Glutamatergic neuron (in vitro differentiated cells): ENCODE results near the gene VPS13D. TPM values are rescaled to one million over a fixed set of nuclear protein-coding genes. Genes with fewer than 3 reads are reported as not detected.

Experiments used
- DNase-seq: peaks from one replicate; pipeline ENCODE4 v3.0.0; 2022
- H3K27ac Mint-ChIP-seq: one replicate; pipeline ENCODE4 v1.8.0; 2020; ENCODE audit warnings: mild to moderate bottlenecking, mixed read lengths, inconsistent platforms; ENCODE audit not compliant: unreplicated experiment
- H3K27me3 Mint-ChIP-seq: one replicate; pipeline ENCODE4 v1.8.0; 2020; ENCODE audit warnings: mild to moderate bottlenecking, moderate library complexity, mixed read lengths, inconsistent platforms; ENCODE audit not compliant: unreplicated experiment
- H3K36me3 Mint-ChIP-seq: one replicate; pipeline ENCODE4 v1.8.0; 2020; ENCODE audit warnings: mild to moderate bottlenecking, mixed read lengths, inconsistent platforms; ENCODE audit not compliant: unreplicated experiment
- H3K4me1 Mint-ChIP-seq: one replicate; pipeline ENCODE4 v1.8.0; 2020; ENCODE audit warnings: mild to moderate bottlenecking, low read depth, mixed read lengths, inconsistent platforms; ENCODE audit not compliant: unreplicated experiment
- H3K4me3 Mint-ChIP-seq: one replicate; pipeline ENCODE4 v1.8.0; 2020; ENCODE audit warnings: mild to moderate bottlenecking, mixed read lengths, inconsistent platforms; ENCODE audit not compliant: unreplicated experiment
- H3K9me3 Mint-ChIP-seq: one replicate; pipeline ENCODE4 v1.8.0; 2020; ENCODE audit warnings: mild to moderate bottlenecking, moderate library complexity, mixed read lengths, inconsistent platforms; ENCODE audit not compliant: unreplicated experiment
- CTCF ChIP-seq: fragments of 200-600 bp; sonication (generic); IDR thresholded peaks from one replicate; pipeline ENCODE4 v1.5.0; 2021; ENCODE audit not compliant: partially characterized antibody, unreplicated experiment
- total RNA-seq: library from RNA; stranded (reverse); fragmentation: NEBNext Ultra II Directional; extraction: Animal tissue kit (Norgen Biotek cat#: 25700); gene quantifications from one replicate; pipeline ENCODE4 v1.2.1, GENCODE V29; 2021; ENCODE audit not compliant: unreplicated experiment

Gene VPS13D
- total RNA-seq, 1 donor from 2014 or later: 32.8 TPM

- Mint-ChIP-seq H3K9me3 (peaks cover 2% of the 10 kb centered on the region), H3K4me1 (peaks cover 7% of the 10 kb centered on the region), H3K27me3 (peaks cover 6% of the 10 kb centered on the region), H3K27ac (no peak overlapping the region), H3K36me3 (no peaks in the 10 kb centered on the region), H3K4me3 (no peak overlapping the region)
- DNase-seq: no peak
- TF ChIP-seq CTCF: no peak
Observed at GRCh38 chr1:12436817-12437599, 207.2 kb downstream of the VPS13D start.

DNA sequence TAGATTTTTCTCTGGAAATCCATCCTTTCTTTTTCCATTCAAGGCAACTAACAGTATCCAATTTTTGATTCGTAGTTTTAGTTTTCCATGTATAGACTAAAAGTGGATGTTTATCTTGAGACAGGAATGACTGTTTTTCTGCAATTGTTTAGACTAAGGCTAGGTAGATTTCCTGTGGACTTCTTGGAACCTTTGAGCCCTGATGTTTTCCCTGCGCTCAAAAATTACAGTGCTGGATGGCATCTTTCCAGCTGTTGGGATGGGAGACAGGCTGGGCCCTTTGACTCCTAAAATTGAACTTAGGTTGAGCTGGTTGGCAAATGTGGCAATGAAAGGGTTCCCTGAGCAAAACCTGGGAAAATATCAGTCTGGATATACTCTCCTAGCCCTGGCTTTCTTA is 207.8 kb downstream of the VPS13D start:
- H3K4me1 Mint-ChIP-seq: peaks cover 7% of the 10 kb centered on the region
- H3K9me3 Mint-ChIP-seq: peaks cover 2% of the 10 kb centered on the region
- TF ChIP-seq CTCF: no peak
- H3K4me3 Mint-ChIP-seq: no peak overlapping the region
- DNase-seq: no peak
- H3K27me3 Mint-ChIP-seq: peaks cover 6% of the 10 kb centered on the region
- H3K27ac Mint-ChIP-seq: no peak overlapping the region
- H3K36me3 Mint-ChIP-seq: no peaks in the 10 kb centered on the region

- no peak overlapping the region for H3K4me3 Mint-ChIP-seq
Observed at GRCh38 chr1:12438349-12438924, 208.6 kb downstream of the VPS13D start.

GRCh38 chr1:12439073-12439472 is 209.2 kb downstream of the VPS13D start:
- peaks cover 4% of the 10 kb centered on the region for H3K4me1 Mint-ChIP-seq
- no peaks in the 10 kb centered on the region for H3K9me3 Mint-ChIP-seq
- H3K27me3 Mint-ChIP-seq: peaks cover 2% of the 10 kb centered on the region
- TF ChIP-seq CTCF: no peak
- H3K36me3 Mint-ChIP-seq: no peaks in the 10 kb centered on the region
- H3K4me3 Mint-ChIP-seq: no peak overlapping the region
- no peak for DNase-seq
- H3K27ac Mint-ChIP-seq: no peak overlapping the region

More at GRCh38 chr1:12438349-12438924, 208.6 kb downstream of the VPS13D start:
- no peak for DNase-seq
- Mint-ChIP-seq H3K9me3 (peaks cover 1% of the 10 kb centered on the region), H3K36me3 (no peaks in the 10 kb centered on the region), H3K4me1 (peaks cover 5% of the 10 kb centered on the region), H3K27ac (no peak overlapping the region), H3K27me3 (peaks cover 3% of the 10 kb centered on the region)
- TF ChIP-seq CTCF: no peak
